Measurements from ENCODE around the gene SYCE1.

DNA sequence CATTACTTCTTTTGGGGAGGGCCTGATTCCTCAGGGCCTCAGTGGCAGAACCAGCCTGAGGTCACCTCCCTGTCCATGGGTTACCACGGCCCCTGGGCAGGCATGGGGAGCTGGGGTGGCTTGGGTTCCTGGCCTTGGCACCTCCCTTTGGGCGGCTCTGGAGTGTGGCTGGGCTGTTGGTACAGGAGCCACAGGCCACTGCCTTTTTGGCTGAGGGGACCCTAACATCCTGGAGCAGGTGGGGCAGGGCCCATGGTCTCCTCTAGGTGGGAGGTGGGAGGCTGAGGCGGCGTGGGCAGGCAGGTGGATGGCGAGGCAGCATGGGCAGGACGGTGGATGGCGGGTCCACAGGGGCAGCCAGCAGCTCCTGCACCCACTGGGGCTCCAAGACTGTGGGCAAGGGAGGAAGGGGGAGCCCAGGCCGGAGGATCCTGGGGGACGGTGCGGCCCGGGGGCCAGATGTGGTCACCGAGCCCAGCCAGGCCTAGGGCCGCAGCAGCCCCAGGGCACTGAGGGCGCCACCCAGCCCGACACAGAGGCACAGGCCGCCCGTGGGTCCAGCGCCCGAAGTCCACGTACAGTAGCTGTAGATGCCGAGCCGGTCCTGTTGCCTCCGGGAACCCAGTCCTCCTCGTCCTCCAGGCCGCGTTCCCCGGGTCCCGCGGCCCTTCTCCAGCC is 2.4 kb upstream of the SYCE1 start:
- TF ChIP-seq, protein P1, sequence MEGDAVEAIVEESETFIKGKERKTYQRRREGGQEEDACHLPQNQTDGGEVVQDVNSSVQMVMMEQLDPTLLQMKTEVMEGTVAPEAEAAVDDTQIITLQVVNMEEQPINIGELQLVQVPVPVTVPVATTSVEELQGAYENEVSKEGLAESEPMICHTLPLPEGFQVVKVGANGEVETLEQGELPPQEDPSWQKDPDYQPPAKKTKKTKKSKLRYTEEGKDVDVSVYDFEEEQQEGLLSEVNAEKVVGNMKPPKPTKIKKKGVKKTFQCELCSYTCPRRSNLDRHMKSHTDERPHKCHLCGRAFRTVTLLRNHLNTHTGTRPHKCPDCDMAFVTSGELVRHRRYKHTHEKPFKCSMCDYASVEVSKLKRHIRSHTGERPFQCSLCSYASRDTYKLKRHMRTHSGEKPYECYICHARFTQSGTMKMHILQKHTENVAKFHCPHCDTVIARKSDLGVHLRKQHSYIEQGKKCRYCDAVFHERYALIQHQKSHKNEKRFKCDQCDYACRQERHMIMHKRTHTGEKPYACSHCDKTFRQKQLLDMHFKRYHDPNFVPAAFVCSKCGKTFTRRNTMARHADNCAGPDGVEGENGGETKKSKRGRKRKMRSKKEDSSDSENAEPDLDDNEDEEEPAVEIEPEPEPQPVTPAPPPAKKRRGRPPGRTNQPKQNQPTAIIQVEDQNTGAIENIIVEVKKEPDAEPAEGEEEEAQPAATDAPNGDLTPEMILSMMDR (IDR thresholded peaks at IDR 0.05; ENCODE audit: insufficient read depth, low read length): no peak
- TF ChIP-seq POLR2AphosphoS5 (IDR thresholded peaks at IDR 0.05; ENCODE audit: low read depth) (no peak), GABPA (IDR thresholded peaks at IDR 0.05; ENCODE audit: low read depth) (no peak), SPI1 (IDR thresholded peaks at IDR 0.05; ENCODE audit: borderline replicate concordance, low read depth) (no peak)
- TF ChIP-seq, protein P2, sequence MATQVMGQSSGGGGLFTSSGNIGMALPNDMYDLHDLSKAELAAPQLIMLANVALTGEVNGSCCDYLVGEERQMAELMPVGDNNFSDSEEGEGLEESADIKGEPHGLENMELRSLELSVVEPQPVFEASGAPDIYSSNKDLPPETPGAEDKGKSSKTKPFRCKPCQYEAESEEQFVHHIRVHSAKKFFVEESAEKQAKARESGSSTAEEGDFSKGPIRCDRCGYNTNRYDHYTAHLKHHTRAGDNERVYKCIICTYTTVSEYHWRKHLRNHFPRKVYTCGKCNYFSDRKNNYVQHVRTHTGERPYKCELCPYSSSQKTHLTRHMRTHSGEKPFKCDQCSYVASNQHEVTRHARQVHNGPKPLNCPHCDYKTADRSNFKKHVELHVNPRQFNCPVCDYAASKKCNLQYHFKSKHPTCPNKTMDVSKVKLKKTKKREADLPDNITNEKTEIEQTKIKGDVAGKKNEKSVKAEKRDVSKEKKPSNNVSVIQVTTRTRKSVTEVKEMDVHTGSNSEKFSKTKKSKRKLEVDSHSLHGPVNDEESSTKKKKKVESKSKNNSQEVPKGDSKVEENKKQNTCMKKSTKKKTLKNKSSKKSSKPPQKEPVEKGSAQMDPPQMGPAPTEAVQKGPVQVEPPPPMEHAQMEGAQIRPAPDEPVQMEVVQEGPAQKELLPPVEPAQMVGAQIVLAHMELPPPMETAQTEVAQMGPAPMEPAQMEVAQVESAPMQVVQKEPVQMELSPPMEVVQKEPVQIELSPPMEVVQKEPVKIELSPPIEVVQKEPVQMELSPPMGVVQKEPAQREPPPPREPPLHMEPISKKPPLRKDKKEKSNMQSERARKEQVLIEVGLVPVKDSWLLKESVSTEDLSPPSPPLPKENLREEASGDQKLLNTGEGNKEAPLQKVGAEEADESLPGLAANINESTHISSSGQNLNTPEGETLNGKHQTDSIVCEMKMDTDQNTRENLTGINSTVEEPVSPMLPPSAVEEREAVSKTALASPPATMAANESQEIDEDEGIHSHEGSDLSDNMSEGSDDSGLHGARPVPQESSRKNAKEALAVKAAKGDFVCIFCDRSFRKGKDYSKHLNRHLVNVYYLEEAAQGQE (IDR thresholded peaks at IDR 0.05; ENCODE audit: insufficient replicate concordance, low read depth): no peak

All from HL-60 (cell line).